Measurements from ENCODE around the gene ZNF442. TPM values are rescaled to one million over a fixed set of nuclear protein-coding genes. Genes with fewer than 3 reads are reported as not detected.
"Not testable (repeated sequence)": the region's sequence is repeated elsewhere in the genome, so short reads cannot be mapped to it uniquely, and the experiment has no call there.

ZNF442 gene
- total RNA-seq, 1 experiment from 2014 or later, result 2.1 TPM

- H3K9me2 ChIP-seq (replicated peaks; ENCODE audit: insufficient read depth, low read length); H3K79me2 ChIP-seq (ENCODE audit: low read length); H3K27ac ChIP-seq (ENCODE audit: low read length); H4K20me1 ChIP-seq (ENCODE audit: insufficient read depth, low read depth, low read length); H3K36me3 ChIP-seq (ENCODE audit: insufficient read depth, low read length); H3K4me3 ChIP-seq (ENCODE audit: low read length); H3K4me2 ChIP-seq (ENCODE audit: low read depth, low read length, poor library complexity, severe bottlenecking); H3K27me3 ChIP-seq (ENCODE audit: low read length); H3K4me1 ChIP-seq (ENCODE audit: low read length); H3K9me3 ChIP-seq (ENCODE audit: low read length); H2AFZ ChIP-seq (ENCODE audit: low read length); H3K9ac ChIP-seq (ENCODE audit: low read length); DNase-seq: not testable (repeated sequence)
These were observed 56.6 kb downstream of the ZNF442 start for GRCh38 chr19:12308891-12309290.

Small RNA genes within 50 kb of the gene (small RNA-seq; reads per million reads assigned to genes)
- not detected for gene RPS29P23

Other genes starting within 250 kb of the ZNF442 start
- 6.2 and 10.0 TPM in 2 replicates for gene ZNF20, start 225.3 kb downstream of the ZNF442 start, total RNA-seq (2014; rRNA removed; shearing (Covaris generic); ENCODE audit: low replicate concordance)
- gene ZNF625, start 208.9 kb downstream of the ZNF442 start, total RNA-seq (2014; rRNA removed; shearing (Covaris generic); ENCODE audit: low replicate concordance), result 3.9 and 9.7 TPM in 2 replicates
- gene ZNF136, start 202.6 kb downstream of the ZNF442 start, total RNA-seq (2014; rRNA removed; shearing (Covaris generic); ENCODE audit: low replicate concordance), result 10.1 and 11.1 TPM in 2 replicates
- gene ZNF44, start 70.8 kb downstream of the ZNF442 start, total RNA-seq (2014; rRNA removed; shearing (Covaris generic); ENCODE audit: low replicate concordance), result 12.6 and 14.1 TPM in 2 replicates
- 4.7 and 6.2 TPM in 2 replicates for gene ZNF563, start 32.0 kb downstream of the ZNF442 start, total RNA-seq (2014; rRNA removed; shearing (Covaris generic); ENCODE audit: low replicate concordance)
- gene ZNF799, start 35.6 kb upstream of the ZNF442 start, total RNA-seq (2014; rRNA removed; shearing (Covaris generic); ENCODE audit: low replicate concordance), result 5.1 TPM in 2 replicates
- 2.3 and 4.0 TPM in 2 replicates for gene ZNF443, start 75.3 kb upstream of the ZNF442 start, total RNA-seq (2014; rRNA removed; shearing (Covaris generic); ENCODE audit: low replicate concordance)
- gene ZNF709, start 119.1 kb upstream of the ZNF442 start, total RNA-seq (2014; rRNA removed; shearing (Covaris generic); ENCODE audit: low replicate concordance), result 5.7 and 10.1 TPM in 2 replicates
- 7.3 and 9.4 TPM in 2 replicates for gene ZNF564, start 185.8 kb upstream of the ZNF442 start, total RNA-seq (2014; rRNA removed; shearing (Covaris generic); ENCODE audit: low replicate concordance)
- gene ZNF490, start 245.1 kb upstream of the ZNF442 start, total RNA-seq (2014; rRNA removed; shearing (Covaris generic); ENCODE audit: low replicate concordance), result 13.2 and 14.2 TPM in 2 replicates
- gene ZNF791, start 245.2 kb upstream of the ZNF442 start, total RNA-seq (2014; rRNA removed; shearing (Covaris generic); ENCODE audit: low replicate concordance), result 14.4 and 21.4 TPM in 2 replicates

Measured in Karpas-422 (cell line).